VCaP (cell line): Measurements from ENCODE around the gene ANKRD62.

ENCODE experiments used
- H3K27ac ChIP-seq: fragments of 450-650 bp; 2 replicates; pipeline ENCODE4 v1.5.1; 2017
- TF ChIP-seq, protein P1 (sequence below): fragments of 450-650 bp; conservative IDR thresholded peaks from 2 replicates; pipeline ENCODE4 v1.5.1; 2017; ENCODE audit warnings: mild to moderate bottlenecking, moderate library complexity

ANKRD62 gene

GRCh38 chr18:12049978-12050811, 43.4 kb upstream of the ANKRD62 start:
- TF ChIP-seq, protein P1, sequence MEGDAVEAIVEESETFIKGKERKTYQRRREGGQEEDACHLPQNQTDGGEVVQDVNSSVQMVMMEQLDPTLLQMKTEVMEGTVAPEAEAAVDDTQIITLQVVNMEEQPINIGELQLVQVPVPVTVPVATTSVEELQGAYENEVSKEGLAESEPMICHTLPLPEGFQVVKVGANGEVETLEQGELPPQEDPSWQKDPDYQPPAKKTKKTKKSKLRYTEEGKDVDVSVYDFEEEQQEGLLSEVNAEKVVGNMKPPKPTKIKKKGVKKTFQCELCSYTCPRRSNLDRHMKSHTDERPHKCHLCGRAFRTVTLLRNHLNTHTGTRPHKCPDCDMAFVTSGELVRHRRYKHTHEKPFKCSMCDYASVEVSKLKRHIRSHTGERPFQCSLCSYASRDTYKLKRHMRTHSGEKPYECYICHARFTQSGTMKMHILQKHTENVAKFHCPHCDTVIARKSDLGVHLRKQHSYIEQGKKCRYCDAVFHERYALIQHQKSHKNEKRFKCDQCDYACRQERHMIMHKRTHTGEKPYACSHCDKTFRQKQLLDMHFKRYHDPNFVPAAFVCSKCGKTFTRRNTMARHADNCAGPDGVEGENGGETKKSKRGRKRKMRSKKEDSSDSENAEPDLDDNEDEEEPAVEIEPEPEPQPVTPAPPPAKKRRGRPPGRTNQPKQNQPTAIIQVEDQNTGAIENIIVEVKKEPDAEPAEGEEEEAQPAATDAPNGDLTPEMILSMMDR, result no peak
- H3K27ac ChIP-seq, result no peak overlapping the region

- H3K27ac ChIP-seq, result no peak overlapping the region
- TF ChIP-seq, protein P1, result no peak
Observed at GRCh38 chr18:12052866-12053265, 40.8 kb upstream of the ANKRD62 start.

DNA sequence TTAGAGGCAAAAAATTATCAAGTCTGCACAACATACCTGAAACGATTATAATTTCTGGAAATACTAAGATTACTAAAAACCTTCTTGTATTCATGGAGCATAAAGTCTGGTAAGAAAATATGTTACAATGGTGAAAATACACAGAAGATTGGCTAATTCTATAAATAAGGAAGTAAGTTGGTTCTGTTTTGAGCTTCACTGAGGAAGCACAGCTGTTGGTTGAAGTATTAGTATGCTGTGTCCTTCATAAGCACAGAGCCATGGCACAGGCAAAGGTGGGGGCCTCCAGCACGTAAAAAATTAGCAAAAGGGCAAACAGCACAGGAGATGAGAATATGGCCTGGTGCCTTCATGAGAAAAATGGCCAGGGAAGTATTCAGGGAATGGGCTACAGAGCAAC, 40.4 kb upstream of the ANKRD62 start:
- TF ChIP-seq, protein P1, result no peak
- no peak overlapping the region for H3K27ac ChIP-seq

- no peak overlapping the region for H3K27ac ChIP-seq
- TF ChIP-seq, protein P1, result no peak
Observed at GRCh38 chr18:12056034-12056883, 37.4 kb upstream of the ANKRD62 start.

GRCh38 chr18:12056884-12057402, 36.7 kb upstream of the ANKRD62 start:
- TF ChIP-seq, protein P1, result no peak
- no peak overlapping the region for H3K27ac ChIP-seq

- TF ChIP-seq, protein P1, result no peak
- H3K27ac ChIP-seq, result no peak overlapping the region
Observed at GRCh38 chr18:12057419-12058039, 36.1 kb upstream of the ANKRD62 start.
